Measurements from ENCODE around the gene CCDC47. TPM values are rescaled to one million over a fixed set of nuclear protein-coding genes. Genes with fewer than 3 reads are reported as not detected.

CCDC47 gene
- total RNA-seq, 1 experiment from 2014 or later = 79.4 TPM

DNA sequence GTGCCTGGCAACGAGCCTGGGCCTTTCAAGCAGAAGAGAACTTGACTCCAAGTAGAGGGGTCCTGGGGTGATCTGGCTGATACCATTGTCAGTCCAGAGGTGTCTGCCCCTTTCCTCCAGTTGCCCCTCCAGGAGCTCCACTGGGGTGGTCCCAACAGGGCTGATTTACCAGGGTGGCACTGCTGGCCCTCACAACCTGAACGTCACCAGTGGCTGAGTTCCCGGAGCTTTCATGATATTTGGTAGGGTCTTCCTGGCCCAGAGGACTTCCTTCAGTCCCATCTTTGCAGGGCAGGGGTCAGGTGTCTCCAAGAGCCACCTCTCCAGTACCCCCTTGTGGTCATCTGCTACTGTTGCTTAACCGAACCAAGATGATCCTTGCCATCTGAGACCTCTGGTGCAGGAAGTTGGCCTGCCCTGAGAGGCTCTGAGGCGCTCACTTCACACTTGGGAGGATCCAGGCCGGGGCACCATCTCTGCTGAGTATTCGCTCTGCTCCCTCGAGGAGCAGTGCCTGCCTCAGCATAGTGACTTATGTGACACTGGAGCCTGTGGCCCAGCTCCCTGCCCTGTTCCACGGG, 76.9 kb downstream of the CCDC47 start:
- H3K18ac ChIP-seq (ENCODE audit: insufficient read length, low read depth, low read length) = no peak overlapping the region
- Mint-ChIP-seq H3K36me3 (ENCODE audit: insufficient read depth in 1 of 3, low read depth in 3 of 3) (peaks cover 5 to 37% (median 14%) of the 10 kb centered on the region in 3 experiments), H3K9me3 (no peaks in the 10 kb centered on the region), H3K27me3 (ENCODE audit: low read depth) (peaks cover 2% of the 10 kb centered on the region; the same call in 1 of the 2 replicates), H3K27ac (peak overlapping the region in 2 of 3 experiments; percentile 44 to 69; a peak in 4 of 7 replicates), H3K4me1 (peaks cover 24 to 37% of the 10 kb centered on the region in 2 experiments), H3K4me3 (peak overlapping the region; percentile 38 to 39; a peak in 3 of 5 replicates)
- no peak overlapping the region for H3T11ph ChIP-seq (ENCODE audit: low read length)
- H4K5ac ChIP-seq (ENCODE audit: insufficient read length, low read depth, low read length) = no peak overlapping the region
- H3K79me2 ChIP-seq (ENCODE audit: insufficient read depth, low read length) = no peaks in the 10 kb centered on the region
- no peak overlapping the region for H3K4me2 ChIP-seq (ENCODE audit: insufficient read depth, insufficient read length, low read length)
- no peak overlapping the region for H2AFZ ChIP-seq (ENCODE audit: low read length)
- TF ChIP-seq CTCF (conservative IDR thresholded peaks at IDR 0.05) = peak; percentile 76
- no peak overlapping the region for H3K27ac ChIP-seq (ENCODE audit: insufficient read length, low read depth, low read length)
- no peaks in the 10 kb centered on the region; the same call in 1 of the 2 replicates for H3K4me1 ChIP-seq (ENCODE audit: insufficient read depth, low read length)
- H2BK5ac ChIP-seq (ENCODE audit: insufficient read length, low read length) = no peak overlapping the region
- no peak overlapping the region for H4K8ac ChIP-seq (replicated peaks; ENCODE audit: insufficient read length, low read depth, low read length)
- no peaks in the 10 kb centered on the region for H4K20me1 ChIP-seq (ENCODE audit: control insufficient read depth, insufficient read depth, insufficient read length)
- peak; percentile 91 for DNase-seq
- H3K27me3 ChIP-seq (ENCODE audit: insufficient read depth, low read length) = no peaks in the 10 kb centered on the region
- peaks cover 20% of the 10 kb centered on the region for H3K23me2 ChIP-seq (ENCODE audit: insufficient read length, low read depth, low read length, poor library complexity, severe bottlenecking)
- H3K79me1 ChIP-seq (ENCODE audit: insufficient read depth, low read depth, low read length, poor library complexity, severe bottlenecking) = no peaks in the 10 kb centered on the region
- no peak overlapping the region for H4K91ac ChIP-seq (ENCODE audit: insufficient read length, low read depth, low read length)
- WGBS (ENCODE audit: extremely low coverage, insufficient read length, low lambda C conversion rate) = no CpG with 5 or more reads among the region's 9 CpGs
- no peak overlapping the region for H3K23ac ChIP-seq (ENCODE audit: insufficient read length, low read depth, low read length)
- H3K9me3 ChIP-seq (ENCODE audit: control insufficient read depth, low read depth, low read length) = no peaks in the 10 kb centered on the region
- H3K56ac ChIP-seq (ENCODE audit: insufficient read length, low read depth, low read length) = no peak overlapping the region
- H2BK120ac ChIP-seq (ENCODE audit: low read depth, low read length, poor library complexity, severe bottlenecking) = no peak overlapping the region
- no peak overlapping the region for H3K14ac ChIP-seq (ENCODE audit: insufficient read depth, low read length)
- no peak overlapping the region for H2BK20ac ChIP-seq (ENCODE audit: low read depth, low read length, poor library complexity, severe bottlenecking)
- H3K9ac ChIP-seq (ENCODE audit: extremely low read depth, insufficient read length, low read length) = no peak overlapping the region
- H2BK12ac ChIP-seq (ENCODE audit: insufficient read length, low read depth, low read length) = no peak overlapping the region
- H2BK15ac ChIP-seq (ENCODE audit: low read depth, low read length) = no peak overlapping the region
- H3K4ac ChIP-seq (ENCODE audit: low read depth, low read length) = no peak overlapping the region
- no peak overlapping the region for H2AK5ac ChIP-seq (ENCODE audit: insufficient read length, low read length)
